Measurements from ENCODE around the gene PHLDA1.

- TF ChIP-seq USF2 (IDR thresholded peaks at IDR 0.05; ENCODE audit: low read depth, low read length) (no peak), POLR2A (IDR thresholded peaks at IDR 0.05; ENCODE audit: low read depth, low read length) (no peak), CTCF (conservative IDR thresholded peaks at IDR 0.05; ENCODE audit: low read depth, low read length) (no peak), MAZ (IDR thresholded peaks at IDR 0.05; ENCODE audit: borderline replicate concordance, low read depth, low read length) (no peak), FOS (IDR thresholded peaks at IDR 0.05; ENCODE audit: low read depth, low read length) (no peak), RFX5 (IDR thresholded peaks at IDR 0.05; ENCODE audit: low read depth, low read length) (no peak), CEBPB (IDR thresholded peaks at IDR 0.05; ENCODE audit: low read depth, low read length) (no peak), CHD1 (IDR thresholded peaks at IDR 0.05; ENCODE audit: low read depth, low read length) (no peak), RCOR1 (IDR thresholded peaks at IDR 0.05; ENCODE audit: insufficient replicate concordance, low read length) (no peak)
Measured at GRCh38 chr12:76007640-76008039, 23.9 kb downstream of the PHLDA1 start.
